Liver (tissue), 9 donors: ENCODE data around the gene RPS14. TPM values are rescaled to one million over a fixed set of nuclear protein-coding genes. Genes with fewer than 3 reads are reported as not detected.

ENCODE experiments used
- DNase-seq: peaks from one replicate; pipeline ENCODE4 v3.0.0-alpha.2; 2017; ENCODE audit warnings: low spot score
- H3K27ac ChIP-seq, 2 donors: one replicate each; pipeline ENCODE4 v1.7.0; 2013; ENCODE audit warnings: inconsistent platforms in 2 of 2, low read length in 2 of 2, control low read depth in 1 of 2, low read depth in 1 of 2, mild to moderate bottlenecking in 1 of 2
- H3K27me3 ChIP-seq, 4 donors: one replicate each; pipeline versions ENCODE4 v1.6.1 to v1.7.0; 2013; ENCODE audit warnings: low read length in 3 of 4, inconsistent platforms in 1 of 4, mild to moderate bottlenecking in 1 of 4, moderate library complexity in 1 of 4; ENCODE audit not compliant: control insufficient read depth in 4 of 4, insufficient read depth in 4 of 4
- H3K36me3 ChIP-seq, 4 donors: one replicate each; pipeline versions ENCODE4 v1.6.1 to v1.7.0; 2013; ENCODE audit warnings: low read length in 3 of 4, mild to moderate bottlenecking in 3 of 4, low read depth in 1 of 4, moderate library complexity in 1 of 4; ENCODE audit not compliant: control insufficient read depth in 4 of 4, insufficient read depth in 3 of 4
- H3K4me1 ChIP-seq, 4 donors: one replicate each; pipeline versions ENCODE4 v1.6.1 to v1.7.0; 2013; ENCODE audit warnings: low read length in 3 of 4, mild to moderate bottlenecking in 3 of 4, moderate library complexity in 1 of 4; ENCODE audit not compliant: control insufficient read depth in 4 of 4, insufficient read depth in 4 of 4
- H3K4me3 ChIP-seq, 3 donors: one replicate each; pipeline versions ENCODE4 v1.6.1 to v1.7.0; 2013; ENCODE audit warnings: low read length in 3 of 3, control low read depth in 1 of 3, low read depth in 1 of 3, mild to moderate bottlenecking in 1 of 3
- H3K9ac ChIP-seq, 2 donors: one replicate each; pipeline ENCODE4 v1.7.0; 2013; ENCODE audit warnings: low read length in 2 of 2, mild to moderate bottlenecking in 2 of 2, moderate library complexity in 2 of 2, control low read depth in 1 of 2, low read depth in 1 of 2
- H3K9me3 ChIP-seq, 4 donors: one replicate each; pipeline versions ENCODE4 v1.6.1 to v1.7.0; 2013; ENCODE audit warnings: low read length in 3 of 4; ENCODE audit not compliant: control insufficient read depth in 4 of 4
- EGR1 ChIP-seq, 2 donors: IDR thresholded peaks; 2 replicates each; pipeline ENCODE4 v1.6.1; 2016 to 2018; ENCODE audit warnings: antibody characterized with exemption in 2 of 2, low read depth in 2 of 2
- FOXA1 ChIP-seq: IDR thresholded peaks from 2 replicates; pipeline ENCODE4 v1.6.1; 2016; ENCODE audit warnings: antibody characterized with exemption
- GABPA ChIP-seq, 2 donors: IDR thresholded peaks in 1 of 2; conservative IDR thresholded peaks in 1 of 2; 2 replicates each; pipeline ENCODE4 v1.6.1; 2016; ENCODE audit warnings: antibody characterized with exemption in 2 of 2, mild to moderate bottlenecking in 1 of 2, moderate library complexity in 1 of 2
- HNF4A ChIP-seq, 2 donors: conservative IDR thresholded peaks; 2 replicates each; pipeline ENCODE4 v1.6.1; 2016; ENCODE audit warnings: antibody characterized with exemption in 2 of 2, mild to moderate bottlenecking in 2 of 2
- RAD21 ChIP-seq, 2 donors: IDR thresholded peaks; 2 replicates each; pipeline ENCODE4 v1.6.1; 2016; ENCODE audit warnings: antibody characterized with exemption in 2 of 2, mild to moderate bottlenecking in 2 of 2
- RXRA ChIP-seq, 2 donors: IDR thresholded peaks; 2 replicates each; pipeline ENCODE4 v1.6.1; 2017 to 2018; ENCODE audit warnings: antibody characterized with exemption in 2 of 2, mild to moderate bottlenecking in 1 of 2
- SP1 ChIP-seq: IDR thresholded peaks from 2 replicates; pipeline ENCODE4 v1.6.1; 2018; ENCODE audit warnings: antibody characterized with exemption, mild to moderate bottlenecking
- TAF1 ChIP-seq: conservative IDR thresholded peaks from 2 replicates; pipeline ENCODE4 v1.6.1; 2016; ENCODE audit warnings: antibody characterized with exemption, mild to moderate bottlenecking
- YY1 ChIP-seq: IDR thresholded peaks from 2 replicates; pipeline ENCODE4 v1.6.1; 2016; ENCODE audit warnings: antibody characterized with exemption, mild to moderate bottlenecking
- ZBTB33 ChIP-seq: IDR thresholded peaks from 2 replicates; pipeline ENCODE4 v1.6.1; 2016; ENCODE audit warnings: antibody characterized with exemption
- WGBS: extraction: QIAGEN DNeasy Blood & Tissue Kit; methylation state at CpG from one replicate; pipeline ENCODE4 v1.1.7; 2013; 5-methylcytosine and 5-hydroxymethylcytosine counted together
- polyA plus RNA-seq, 2 donors: library from polyadenylated mRNA; stranded (reverse) in 1 of 2; unstranded in 1 of 2; fragments of 200-250 nt in 1 of 2; fragments of >200 nt in 1 of 2; fragmentation: Nextera tagmentation in 1 of 2; extraction: Ambion mirVana in 1 of 2; gene quantifications; one replicate each; pipeline versions ENCODE4 v1.2.1 to v1.2.3, GENCODE V29; 2013 to 2015
- total RNA-seq, 2 donors: library from RNA; depleted of rRNA; stranded (reverse); fragments of >200 nt; gene quantifications; one replicate each; pipeline ENCODE4 v1.2.3, GENCODE V29; 2014
- TF ChIP-seq, protein P1 (sequence below): fragments of 150-350 bp; IDR thresholded peaks from 2 replicates; pipeline ENCODE4 v1.5.1; 2017; ENCODE audit warnings: improper control_type of control experiment, low read depth, low read length; ENCODE audit not compliant: missing input control
- TF ChIP-seq, protein P2 (sequence below): IDR thresholded peaks from 2 replicates; pipeline ENCODE4 v1.6.1; 2016; ENCODE audit warnings: antibody characterized with exemption
- TF ChIP-seq, protein P3 (sequence below): IDR thresholded peaks from 2 replicates; pipeline ENCODE4 v1.6.1; 2016; ENCODE audit warnings: antibody characterized with exemption
- donor health status: healthy.
- donor health status: healthy.
- donor health status: healthy.
- donor health status: healthy.
- donor health status: healthy.

Gene RPS14
- total and polyA plus RNA-seq, 4 donors, result 609 to 956 (median 885) TPM

GRCh38 chr5:150460781-150461180 lies 11.2 kb upstream of the RPS14 start:
- H3K9me3 ChIP-seq, result no peaks in the 10 kb centered on the region
- no peak overlapping the region for H3K9ac ChIP-seq

GRCh38 chr5:150458802-150459557 lies 9.4 kb upstream of the RPS14 start:
- Histone ChIP-seq H3K36me3 (no peaks in the 10 kb centered on the region), H3K9ac (no peak overlapping the region), H3K27ac (peak overlapping the region in 1 of 2 donors; percentile 72), H3K4me3 (peak overlapping the region in 1 of 3 donors; percentile 15), H3K27me3 (no peaks in the 10 kb centered on the region), H3K9me3 (no peaks in the 10 kb centered on the region), H3K4me1 (peaks cover 0 to 15% (median 10%) of the 10 kb centered on the region in 4 donors)
- WGBS, result 12% methylated on average over 36 of the region's 36 CpGs
- peak; percentile 91 for DNase-seq
- TF ChIP-seq ZBTB33, result no peak
- TF ChIP-seq RAD21 (IDR thresholded peaks at IDR 0.05), result peak; percentile 74 to 84
- TF ChIP-seq RXRA (IDR thresholded peaks at IDR 0.05), result peak in 1 of 2 donors; percentile 37
- TF ChIP-seq YY1, result peak; percentile 73
- TF ChIP-seq, protein P1, sequence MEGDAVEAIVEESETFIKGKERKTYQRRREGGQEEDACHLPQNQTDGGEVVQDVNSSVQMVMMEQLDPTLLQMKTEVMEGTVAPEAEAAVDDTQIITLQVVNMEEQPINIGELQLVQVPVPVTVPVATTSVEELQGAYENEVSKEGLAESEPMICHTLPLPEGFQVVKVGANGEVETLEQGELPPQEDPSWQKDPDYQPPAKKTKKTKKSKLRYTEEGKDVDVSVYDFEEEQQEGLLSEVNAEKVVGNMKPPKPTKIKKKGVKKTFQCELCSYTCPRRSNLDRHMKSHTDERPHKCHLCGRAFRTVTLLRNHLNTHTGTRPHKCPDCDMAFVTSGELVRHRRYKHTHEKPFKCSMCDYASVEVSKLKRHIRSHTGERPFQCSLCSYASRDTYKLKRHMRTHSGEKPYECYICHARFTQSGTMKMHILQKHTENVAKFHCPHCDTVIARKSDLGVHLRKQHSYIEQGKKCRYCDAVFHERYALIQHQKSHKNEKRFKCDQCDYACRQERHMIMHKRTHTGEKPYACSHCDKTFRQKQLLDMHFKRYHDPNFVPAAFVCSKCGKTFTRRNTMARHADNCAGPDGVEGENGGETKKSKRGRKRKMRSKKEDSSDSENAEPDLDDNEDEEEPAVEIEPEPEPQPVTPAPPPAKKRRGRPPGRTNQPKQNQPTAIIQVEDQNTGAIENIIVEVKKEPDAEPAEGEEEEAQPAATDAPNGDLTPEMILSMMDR, result peak; percentile 85

More at GRCh38 chr5:150460781-150461180, 11.2 kb upstream of the RPS14 start:
- H3K27ac ChIP-seq, result peak overlapping the region in 1 of 2 donors; percentile 7
- no peak for DNase-seq
- no peak overlapping the region for H3K4me3 ChIP-seq
- H3K27me3 ChIP-seq, result no peaks in the 10 kb centered on the region
- WGBS, result 75% methylated on average over 2 of the region's 2 CpGs
- TF ChIP-seq EGR1 (IDR thresholded peaks at IDR 0.05; ENCODE audit: low read depth in 2 of 2) (no peak), RXRA (IDR thresholded peaks at IDR 0.05) (no peak), GABPA (IDR thresholded peaks at IDR 0.05 in 1 of 2, conservative IDR thresholded peaks at IDR 0.05 in 1 of 2) (no peak), TAF1 (no peak), SP1 (no peak), HNF4A (conservative IDR thresholded peaks at IDR 0.05) (no peak), FOXA1 (no peak)
- TF ChIP-seq, protein P2, sequence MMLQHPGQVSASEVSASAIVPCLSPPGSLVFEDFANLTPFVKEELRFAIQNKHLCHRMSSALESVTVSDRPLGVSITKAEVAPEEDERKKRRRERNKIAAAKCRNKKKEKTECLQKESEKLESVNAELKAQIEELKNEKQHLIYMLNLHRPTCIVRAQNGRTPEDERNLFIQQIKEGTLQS, result no peak
- TF ChIP-seq, protein P3, sequence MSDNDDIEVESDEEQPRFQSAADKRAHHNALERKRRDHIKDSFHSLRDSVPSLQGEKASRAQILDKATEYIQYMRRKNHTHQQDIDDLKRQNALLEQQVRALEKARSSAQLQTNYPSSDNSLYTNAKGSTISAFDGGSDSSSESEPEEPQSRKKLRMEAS, result no peak
- TF ChIP-seq, protein P1, result no peak
- H3K4me1 ChIP-seq, result peaks cover 9 to 32% (median 22%) of the 10 kb centered on the region in 4 donors
- H3K36me3 ChIP-seq, result no peaks in the 10 kb centered on the region
